Stomach smooth muscle (tissue), 2 donors: ENCODE results near the gene DAND5.
A peak's percentile ranks its signal among the peaks of the same experiment; 100 is the strongest.

Experiments
- H3K27ac ChIP-seq: one replicate; pipeline ENCODE4 v1.7.0; 2013; ENCODE audit warnings: mild to moderate bottlenecking, low read length, inconsistent platforms
- H3K27me3 ChIP-seq, 2 donors: one replicate each; pipeline ENCODE4 v1.7.0; 2013; ENCODE audit warnings: low read length in 2 of 2; ENCODE audit not compliant: insufficient read depth in 2 of 2, control insufficient read depth in 1 of 2
- H3K36me3 ChIP-seq, 2 donors: one replicate each; pipeline ENCODE4 v1.7.0; 2013; ENCODE audit warnings: low read length in 2 of 2; ENCODE audit not compliant: control insufficient read depth in 2 of 2, insufficient read depth in 2 of 2
- H3K4me1 ChIP-seq: one replicate; pipeline ENCODE4 v1.7.0; 2013; ENCODE audit warnings: low read length; ENCODE audit not compliant: control insufficient read depth, insufficient read depth
- H3K4me3 ChIP-seq, 2 donors: one replicate each; pipeline ENCODE4 v1.7.0; 2013; ENCODE audit warnings: low read length in 2 of 2
- H3K9ac ChIP-seq, 2 donors: one replicate each; pipeline ENCODE4 v1.7.0; 2013; ENCODE audit warnings: low read length in 2 of 2, mild to moderate bottlenecking in 1 of 2
- H3K9me3 ChIP-seq, 2 donors: one replicate each; pipeline ENCODE4 v1.7.0; 2013; ENCODE audit warnings: low read length in 2 of 2; ENCODE audit not compliant: control insufficient read depth in 2 of 2
- donor health status: healthy.
- donor health status: Pancreatic carcinoma.

The DAND5 gene

DNA sequence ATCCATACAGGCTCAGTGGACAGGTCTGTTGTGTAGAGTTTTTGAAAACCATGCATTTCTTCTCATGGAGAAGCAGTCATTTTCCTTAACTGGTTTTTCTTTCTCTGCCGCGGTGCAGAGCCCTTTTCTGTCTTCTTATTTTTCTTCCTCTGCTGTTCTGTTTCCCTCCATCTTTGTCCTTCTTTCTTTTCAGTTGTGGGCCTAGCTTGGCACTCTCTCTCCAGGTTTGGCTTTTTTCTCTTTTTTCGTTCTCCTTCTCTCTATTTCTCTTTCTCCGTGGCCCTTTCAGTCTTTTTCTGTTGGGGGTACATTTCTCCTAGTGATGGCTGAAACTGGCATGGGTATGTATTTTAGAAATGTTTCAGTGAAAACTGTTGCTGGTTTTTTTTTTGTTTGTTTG is 50.0 kb downstream of the DAND5 start:
- no peaks in the 10 kb centered on the region for H3K27me3 ChIP-seq
- H3K4me3 ChIP-seq: no peak overlapping the region
- H3K4me1 ChIP-seq: peaks cover 86% of the 10 kb centered on the region
- H3K9me3 ChIP-seq: no peaks in the 10 kb centered on the region
- peak overlapping the region; percentile 29 to 75 for H3K9ac ChIP-seq
- H3K27ac ChIP-seq: peak overlapping the region; percentile 97
- no peaks in the 10 kb centered on the region for H3K36me3 ChIP-seq

DNA sequence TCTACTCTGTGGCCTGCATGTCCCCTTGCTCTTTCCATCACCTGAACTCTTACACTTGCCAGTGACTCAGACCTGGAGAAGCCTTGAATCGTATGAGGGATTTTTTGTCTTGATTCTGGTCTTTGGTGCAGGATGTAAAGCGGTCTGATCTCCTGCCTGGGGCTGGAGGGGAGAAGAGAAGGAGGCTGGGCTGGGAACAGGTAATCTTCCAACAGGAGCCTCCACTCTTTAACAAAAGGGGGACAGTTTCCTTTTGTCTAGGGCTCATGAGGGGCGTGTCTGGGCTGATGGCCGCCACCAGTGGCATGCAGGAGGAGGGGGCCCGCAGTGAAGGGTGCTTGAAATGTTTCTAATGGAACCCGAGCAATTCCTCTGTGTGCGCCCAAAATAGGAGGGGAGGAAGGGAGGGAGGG is 50.6 kb downstream of the DAND5 start:
- Histone ChIP-seq H3K9ac (peak overlapping the region in 1 of 2 donors; percentile 29), H3K36me3 (no peaks in the 10 kb centered on the region), H3K27ac (peak overlapping the region; percentile 97), H3K27me3 (no peaks in the 10 kb centered on the region), H3K4me1 (peaks cover 86% of the 10 kb centered on the region), H3K9me3 (no peaks in the 10 kb centered on the region), H3K4me3 (peak overlapping the region in 1 of 2 donors; percentile 52)

GRCh38 chr19:13022111-13022858 is 52.9 kb downstream of the DAND5 start:
- Histone ChIP-seq H3K27me3 (no peaks in the 10 kb centered on the region), H3K9me3 (no peaks in the 10 kb centered on the region), H3K9ac (peak overlapping the region; percentile 85 to 86), H3K36me3 (peaks cover 0 to 5% of the 10 kb centered on the region in 2 donors), H3K4me1 (peaks cover 88% of the 10 kb centered on the region), H3K4me3 (peak overlapping the region; percentile 65 to 66), H3K27ac (peak overlapping the region; percentile 97)

- Histone ChIP-seq H3K9ac (peak overlapping the region; percentile 47 to 86), H3K36me3 (peaks cover 0 to 5% of the 10 kb centered on the region in 2 donors), H3K27ac (peak overlapping the region; percentile 97), H3K4me1 (peaks cover 87% of the 10 kb centered on the region), H3K4me3 (peak overlapping the region; percentile 65 to 66), H3K27me3 (no peaks in the 10 kb centered on the region), H3K9me3 (no peaks in the 10 kb centered on the region)
Observed at GRCh38 chr19:13022859-13023636, 53.7 kb downstream of the DAND5 start.

- Histone ChIP-seq H3K27ac (peak overlapping the region; percentile 97), H3K9ac (peak overlapping the region in 1 of 2 donors; percentile 86), H3K27me3 (no peaks in the 10 kb centered on the region), H3K4me3 (peak overlapping the region; percentile 65 to 66), H3K9me3 (no peaks in the 10 kb centered on the region), H3K4me1 (peaks cover 88% of the 10 kb centered on the region), H3K36me3 (peaks cover 0 to 5% of the 10 kb centered on the region in 2 donors)
Observed at GRCh38 chr19:13023656-13024055, 54.3 kb downstream of the DAND5 start.
